CD4-positive, CD25-positive, alpha-beta regulatory T cell (primary cell): ENCODE results near the gene CRYAB. TPM values are rescaled to one million over a fixed set of nuclear protein-coding genes. Genes with fewer than 3 reads are reported as not detected.

Experiments
- ATAC-seq, 2 donors: fragments of 150-1000 bp; cut with Tn5 transposase; one replicate each; pipeline ENCODE4 v1.10.0; 2021; ENCODE audit warnings: low read depth in 2 of 2, moderate number of reproducible peaks in 2 of 2, moderate library complexity in 1 of 2
- DNase-seq, 3 donors: peaks; one replicate each; pipeline versions ENCODE4 v3.0.0 to v3.0.0-alpha.2; 2012 to 2022; ENCODE audit warnings: mixed read lengths in 1 of 3
- H3K27ac ChIP-seq: one replicate; pipeline ENCODE4 v1.7.0; 2013; ENCODE audit warnings: mild to moderate bottlenecking, low read length; ENCODE audit not compliant: insufficient read depth, poor library complexity, severe bottlenecking
- H3K27me3 ChIP-seq: one replicate; pipeline ENCODE4 v1.7.0; 2013; ENCODE audit warnings: low read length; ENCODE audit not compliant: control insufficient read depth, insufficient read depth
- H3K36me3 ChIP-seq: one replicate; pipeline ENCODE4 v1.7.0; 2013; ENCODE audit warnings: mild to moderate bottlenecking, low read length, moderate library complexity; ENCODE audit not compliant: control insufficient read depth, insufficient read depth
- H3K4me1 ChIP-seq: 2 replicates; pipeline ENCODE4 v1.7.0; 2013; ENCODE audit warnings: mild to moderate bottlenecking, low read length; ENCODE audit not compliant: insufficient read depth, control insufficient read depth, poor library complexity, severe bottlenecking
- H3K4me3 ChIP-seq: one replicate; pipeline ENCODE4 v1.7.0; 2013; ENCODE audit warnings: low read depth, mild to moderate bottlenecking, low read length, moderate library complexity
- H3K9me3 ChIP-seq, 2 experiments: 1 replicate in 1 of 2; 2 replicates in 1 of 2; pipeline ENCODE4 v1.7.0; 2013; ENCODE audit warnings: low read length in 2 of 2, mild to moderate bottlenecking in 1 of 2, moderate library complexity in 1 of 2; ENCODE audit not compliant: control insufficient read depth in 2 of 2
- H3K27ac Mint-ChIP-seq, 3 donors: one replicate each; pipeline ENCODE4 v1.8.0; 2020 to 2022; ENCODE audit warnings: mild to moderate bottlenecking in 3 of 3, mixed read lengths in 3 of 3, moderate library complexity in 2 of 3
- H3K27me3 Mint-ChIP-seq: one replicate; pipeline ENCODE4 v1.8.0; 2022; ENCODE audit warnings: mild to moderate bottlenecking, mixed read lengths
- H3K36me3 Mint-ChIP-seq: one replicate; pipeline ENCODE4 v1.8.0; 2020; ENCODE audit warnings: mixed read lengths
- H3K4me1 Mint-ChIP-seq, 4 donors: one replicate each; pipeline ENCODE4 v1.8.0; 2020 to 2022; ENCODE audit warnings: mixed read lengths in 4 of 4, mild to moderate bottlenecking in 1 of 4
- H3K4me3 Mint-ChIP-seq, 4 donors: one replicate each; pipeline ENCODE4 v1.8.0; 2020 to 2022; ENCODE audit warnings: mild to moderate bottlenecking in 4 of 4, mixed read lengths in 4 of 4, moderate library complexity in 3 of 4
- H3K9me3 Mint-ChIP-seq, 7 donors: one replicate each; pipeline ENCODE4 v1.8.0; 2020 to 2022; ENCODE audit warnings: mixed read lengths in 7 of 7, mild to moderate bottlenecking in 3 of 7, moderate library complexity in 2 of 7
- polyA plus RNA-seq, 4 donors: library from polyadenylated mRNA; unstranded; fragments of 300-500 nt; fragmentation: Illumina TruSeq; gene quantifications; one replicate each; pipeline ENCODE4 v1.2.3, GENCODE V29; 2021
- total RNA-seq: library from RNA; stranded (reverse); gene quantifications from one replicate; pipeline ENCODE4 v1.2.3, GENCODE V29; 2022

Gene CRYAB
- total and polyA plus RNA-seq, 5 donors from 2014 or later, result not detected

GRCh38 chr11:111912535-111912934, 965 bp upstream of the CRYAB start, which contains the start of gene HSPB2:
HSPB2 (plus strand) TSS chr11:111912734; CDS start chr11:111912830, 96 bp downstream.
- no peaks in the 10 kb centered on the region for H3K9me3 Mint-ChIP-seq
- Histone ChIP-seq H3K4me3 (no peak within 1 kb of the TSS), H3K4me1 (no peaks in the 10 kb centered on the region), H3K27me3 (peaks cover 23% of the 10 kb centered on the region), H3K27ac (no peak within 1 kb of the TSS), H3K9me3 (no peaks in the 10 kb centered on the region), H3K36me3 (no peaks in the 10 kb centered on the region)
- ATAC-seq (no peak), DNase-seq (no peak)
- H3K4me3 Mint-ChIP-seq, result no peak within 1 kb of the TSS
- no peak within 1 kb of the TSS for H3K27ac Mint-ChIP-seq
- peaks cover 74% of the 10 kb centered on the region for H3K27me3 Mint-ChIP-seq
- H3K36me3 Mint-ChIP-seq, result no peaks in the 10 kb centered on the region
- no peaks in the 10 kb centered on the region for H3K4me1 Mint-ChIP-seq

DNA sequence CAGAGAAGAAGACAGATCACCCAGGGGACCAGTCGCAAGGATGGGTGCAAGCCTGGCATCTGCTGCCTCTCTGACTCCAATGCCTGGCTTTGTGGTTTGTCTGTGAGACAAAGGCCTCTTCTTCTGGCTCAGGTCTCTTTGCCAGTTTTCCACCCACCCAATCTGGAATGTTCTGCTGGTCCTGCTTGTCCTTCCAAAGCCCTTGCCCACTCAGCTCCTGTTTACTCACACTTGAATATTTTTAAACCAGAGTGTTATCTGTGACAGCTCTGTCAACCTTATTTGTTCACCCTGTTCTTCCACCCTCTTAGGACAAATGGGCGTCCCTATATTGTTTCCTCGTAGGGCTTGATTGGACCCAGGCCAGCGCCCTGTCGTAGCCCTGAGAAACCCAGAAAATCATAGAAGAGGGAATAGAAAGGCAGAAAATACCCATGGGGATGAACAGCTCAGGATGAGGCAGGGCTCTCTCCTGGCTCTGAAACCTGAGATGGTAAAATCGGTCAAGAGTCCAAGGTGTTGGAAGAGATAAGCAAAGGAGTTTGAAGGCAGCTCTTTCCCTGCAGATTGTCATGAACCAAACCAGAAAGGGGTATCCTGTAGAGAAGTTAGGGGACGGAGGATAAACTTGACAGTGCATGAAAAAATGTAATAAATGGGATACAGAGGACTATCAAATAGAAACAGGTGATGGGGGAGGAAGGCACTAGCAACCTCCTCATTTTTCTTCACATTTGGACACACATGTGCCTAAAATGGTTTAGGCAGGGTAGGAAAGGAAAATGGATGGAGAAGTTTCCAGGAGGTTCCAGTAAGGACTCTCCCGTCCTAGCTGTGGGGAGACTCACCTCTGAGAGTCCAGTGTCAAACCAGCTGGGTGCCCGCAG, 651 bp downstream of the CRYAB start:
- no peaks in the 10 kb centered on the region for H3K36me3 ChIP-seq
- no peaks in the 10 kb centered on the region for H3K36me3 Mint-ChIP-seq
- no peak overlapping the region for H3K27ac ChIP-seq
- H3K4me1 ChIP-seq, result no peaks in the 10 kb centered on the region
- no peak overlapping the region for H3K27ac Mint-ChIP-seq
- H3K27me3 Mint-ChIP-seq, result peaks cover 61% of the 10 kb centered on the region
- H3K4me1 Mint-ChIP-seq, result no peaks in the 10 kb centered on the region
- DNase-seq (no peak), ATAC-seq (no peak)
- H3K27me3 ChIP-seq, result peaks cover 22% of the 10 kb centered on the region
- H3K4me3 Mint-ChIP-seq, result no peak overlapping the region
- H3K9me3 ChIP-seq, result no peaks in the 10 kb centered on the region
- no peak overlapping the region for H3K4me3 ChIP-seq
- H3K9me3 Mint-ChIP-seq, result no peaks in the 10 kb centered on the region

DNA sequence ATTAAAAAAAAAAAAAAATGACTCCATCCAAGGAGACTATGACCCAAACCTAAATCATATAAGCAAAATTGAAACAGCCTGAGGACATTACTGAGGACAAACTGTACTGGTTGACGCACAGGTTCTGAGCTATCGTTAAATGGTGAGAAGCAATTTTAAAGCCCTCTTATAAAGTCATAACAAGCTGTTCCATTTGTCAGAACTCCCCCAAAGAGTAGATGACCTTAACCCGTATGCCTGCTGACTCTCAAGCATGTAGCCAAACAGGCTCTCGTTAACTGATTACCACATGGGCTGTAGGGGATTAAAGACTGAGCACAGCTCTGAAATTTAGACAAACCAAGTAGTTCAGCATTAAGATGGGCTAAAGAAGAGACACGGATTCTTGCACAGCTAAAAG, 2.2 kb downstream of the CRYAB start:
- Histone ChIP-seq H3K4me1 (no peaks in the 10 kb centered on the region), H3K4me3 (no peak overlapping the region)
- DNase-seq, result no peak

GRCh38 chr11:111908639-111909305, 2.8 kb downstream of the CRYAB start:
- H3K36me3 ChIP-seq, result no peaks in the 10 kb centered on the region
- ATAC-seq (no peak), DNase-seq (no peak)
- H3K27me3 ChIP-seq, result peaks cover 18% of the 10 kb centered on the region
- H3K4me3 ChIP-seq, result no peak overlapping the region
- no peaks in the 10 kb centered on the region for H3K4me1 ChIP-seq
- Mint-ChIP-seq H3K36me3 (no peaks in the 10 kb centered on the region), H3K27ac (no peak overlapping the region), H3K27me3 (peaks cover 52% of the 10 kb centered on the region), H3K4me1 (no peaks in the 10 kb centered on the region), H3K4me3 (no peak overlapping the region), H3K9me3 (no peaks in the 10 kb centered on the region)
- H3K27ac ChIP-seq, result no peak overlapping the region
- H3K9me3 ChIP-seq, result no peaks in the 10 kb centered on the region

More for the DNA sequence above, 2.2 kb downstream of the CRYAB start:
- no peak overlapping the region for H3K27ac ChIP-seq
- H3K36me3 ChIP-seq, result no peaks in the 10 kb centered on the region
- Mint-ChIP-seq H3K9me3 (no peaks in the 10 kb centered on the region), H3K4me3 (no peak overlapping the region), H3K27ac (no peak overlapping the region), H3K36me3 (no peaks in the 10 kb centered on the region), H3K4me1 (no peaks in the 10 kb centered on the region), H3K27me3 (peaks cover 58% of the 10 kb centered on the region)
- no peak for ATAC-seq
- H3K9me3 ChIP-seq, result no peaks in the 10 kb centered on the region
- H3K27me3 ChIP-seq, result peaks cover 22% of the 10 kb centered on the region

- Histone ChIP-seq H3K27me3 (peaks cover 20% of the 10 kb centered on the region), H3K36me3 (no peaks in the 10 kb centered on the region), H3K4me1 (no peaks in the 10 kb centered on the region), H3K27ac (no peak overlapping the region), H3K9me3 (no peaks in the 10 kb centered on the region), H3K4me3 (no peak overlapping the region)
- H3K36me3 Mint-ChIP-seq, result no peaks in the 10 kb centered on the region
- no peak overlapping the region for H3K27ac Mint-ChIP-seq
- H3K4me1 Mint-ChIP-seq, result no peaks in the 10 kb centered on the region
- DNase-seq (no peak), ATAC-seq (no peak)
- H3K27me3 Mint-ChIP-seq, result peaks cover 56% of the 10 kb centered on the region
- H3K9me3 Mint-ChIP-seq, result peaks cover 0 to 2% (median 0%) of the 10 kb centered on the region in 7 donors
- H3K4me3 Mint-ChIP-seq, result no peak overlapping the region
Measured at GRCh38 chr11:111906680-111907079, 4.9 kb downstream of the CRYAB start.

GRCh38 chr11:111905411-111905810, 6.2 kb downstream of the CRYAB start:
- H3K9me3 Mint-ChIP-seq, result peaks cover 0 to 2% (median 0%) of the 10 kb centered on the region in 7 donors
- H3K36me3 ChIP-seq, result no peaks in the 10 kb centered on the region
- H3K4me3 Mint-ChIP-seq, result no peak overlapping the region
- no peak overlapping the region for H3K4me3 ChIP-seq
- no peaks in the 10 kb centered on the region for H3K4me1 ChIP-seq
- H3K27me3 Mint-ChIP-seq, result peaks cover 46% of the 10 kb centered on the region
- H3K4me1 Mint-ChIP-seq, result no peaks in the 10 kb centered on the region
- no peak overlapping the region for H3K27ac Mint-ChIP-seq
- H3K27ac ChIP-seq, result no peak overlapping the region
- ATAC-seq (no peak), DNase-seq (no peak)
- no peaks in the 10 kb centered on the region for H3K36me3 Mint-ChIP-seq
- no peaks in the 10 kb centered on the region for H3K9me3 ChIP-seq
- peaks cover 20% of the 10 kb centered on the region for H3K27me3 ChIP-seq

DNA sequence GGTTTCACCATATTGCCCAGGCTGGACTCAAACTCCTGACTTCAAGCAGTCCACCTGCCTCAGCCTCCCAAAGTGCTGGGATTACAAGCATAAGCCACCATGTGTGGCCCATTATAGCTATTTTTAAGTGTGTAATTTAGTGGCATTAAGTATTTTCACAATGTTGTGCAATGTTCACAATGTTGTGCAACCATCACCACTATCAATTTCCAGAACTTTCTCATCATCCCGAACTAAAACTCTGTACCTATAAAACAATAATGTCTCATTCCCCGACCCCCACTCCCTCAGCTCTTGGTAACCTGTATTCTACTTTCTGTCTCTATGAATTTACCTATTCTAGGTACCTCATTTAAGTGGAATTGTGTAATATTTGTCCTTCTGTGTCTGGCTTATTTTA, 24.7 kb downstream of the CRYAB start:
- Histone ChIP-seq H3K4me1 (no peaks in the 10 kb centered on the region), H3K27ac (no peak overlapping the region), H3K9me3 (no peaks in the 10 kb centered on the region), H3K27me3 (no peaks in the 10 kb centered on the region), H3K36me3 (no peaks in the 10 kb centered on the region), H3K4me3 (no peak overlapping the region)
- H3K27me3 Mint-ChIP-seq, result no peaks in the 10 kb centered on the region
- no peaks in the 10 kb centered on the region for H3K4me1 Mint-ChIP-seq
- H3K4me3 Mint-ChIP-seq, result no peak overlapping the region
- H3K27ac Mint-ChIP-seq, result no peak overlapping the region
- no peaks in the 10 kb centered on the region for H3K9me3 Mint-ChIP-seq
- ATAC-seq (no peak), DNase-seq (no peak)
- H3K36me3 Mint-ChIP-seq, result peaks cover 21% of the 10 kb centered on the region
